ENCODE data around the gene FAM81B.
A peak's percentile ranks its signal among the peaks of the same experiment; 100 is the strongest.

Gene FAM81B

DNA sequence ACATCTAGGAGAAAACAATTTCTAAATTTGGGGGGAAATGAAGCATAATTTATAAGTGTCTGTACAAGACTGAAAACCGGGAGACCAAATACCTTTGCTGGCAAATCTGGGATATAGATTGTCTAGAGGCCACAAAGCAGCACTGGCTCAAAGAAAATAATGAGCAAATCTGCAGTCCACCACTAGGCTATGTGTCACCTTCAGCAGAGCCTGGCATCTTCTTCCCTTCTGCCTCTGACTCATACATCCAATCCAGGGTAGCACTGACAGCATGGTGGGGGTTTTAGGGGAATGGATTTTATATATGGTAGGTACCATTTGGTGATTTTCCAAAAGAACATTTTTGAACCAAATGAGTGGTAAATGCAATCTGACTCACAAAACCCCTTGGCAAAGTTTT lies 12.8 kb downstream of the FAM81B start:
- DNase-seq = no peak

DNA sequence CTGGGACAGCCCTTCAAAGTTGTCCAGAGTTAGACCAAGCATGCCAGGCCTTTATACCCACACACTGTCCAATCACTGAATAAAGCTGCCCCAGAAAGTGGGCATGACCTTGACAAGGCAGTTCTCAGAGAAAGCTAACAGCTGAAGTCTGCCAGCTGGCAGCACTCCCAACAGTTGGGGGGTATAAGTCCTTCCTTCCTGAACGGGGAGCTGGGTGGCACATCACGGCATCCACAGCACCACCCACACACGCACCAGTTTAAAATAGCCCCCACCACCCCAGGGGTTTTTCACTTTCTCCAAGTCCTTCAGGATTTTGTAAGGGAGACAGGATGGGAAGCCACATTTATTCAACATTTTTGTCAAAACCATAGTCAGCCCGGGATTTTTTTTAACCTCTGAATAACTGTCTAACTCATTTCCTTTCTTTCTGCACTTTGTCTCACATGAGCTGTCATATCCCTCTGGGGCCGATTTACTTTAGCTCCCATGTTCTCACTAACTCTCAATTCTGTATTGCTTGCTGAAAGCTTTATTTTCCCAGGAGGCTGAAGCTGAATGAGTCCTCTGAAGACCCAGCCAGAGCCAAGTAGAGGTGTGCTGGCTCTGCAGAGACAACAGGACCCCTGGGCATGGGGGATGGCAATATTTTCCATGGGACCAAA lies 15.4 kb downstream of the FAM81B start:
- no peak for DNase-seq

DNA sequence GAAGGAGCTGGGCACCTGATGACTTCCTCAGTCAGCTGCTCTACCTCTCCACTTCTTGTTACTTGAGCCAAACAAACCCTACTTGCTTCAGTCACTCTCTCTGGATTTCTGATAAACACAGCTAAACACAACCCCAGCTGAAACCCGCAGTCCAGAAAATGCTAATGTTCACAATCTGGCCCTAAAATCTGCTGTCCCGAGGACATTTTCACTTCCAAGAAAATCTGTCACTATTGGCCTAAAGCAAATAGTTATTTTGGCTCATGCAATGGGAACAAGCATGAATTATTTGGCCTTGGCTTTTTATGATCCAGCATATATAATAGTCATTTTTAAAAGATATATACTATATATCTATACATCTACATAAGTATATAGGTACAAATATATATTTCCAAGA lies 19.1 kb downstream of the FAM81B start:
- no peak for DNase-seq

- DNase-seq = no peak
Measured at GRCh38 chr5:95411474-95411873, 20.3 kb downstream of the FAM81B start.

DNA sequence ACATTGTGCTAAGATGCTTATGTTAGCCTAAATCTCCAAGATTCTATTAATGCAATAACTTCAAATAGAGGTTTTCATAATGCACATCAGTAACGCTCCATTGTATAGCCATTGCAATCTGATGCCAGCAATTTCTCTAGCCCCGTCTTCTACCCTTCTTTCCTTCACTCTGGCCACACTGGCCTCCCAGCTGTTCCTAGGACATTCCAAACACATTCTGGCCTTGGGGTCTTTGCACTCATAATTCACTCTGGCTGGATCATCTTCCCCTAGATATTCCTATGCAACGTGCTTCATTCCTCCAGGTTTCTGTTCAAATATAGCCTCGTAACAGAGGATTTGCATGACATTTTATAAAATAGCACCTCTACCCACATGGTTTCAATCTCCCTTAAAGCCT lies 23.3 kb downstream of the FAM81B start:
- no peak for DNase-seq

- DNase-seq = no peak
Measured at GRCh38 chr5:95417971-95418370, 26.8 kb downstream of the FAM81B start.

DNA sequence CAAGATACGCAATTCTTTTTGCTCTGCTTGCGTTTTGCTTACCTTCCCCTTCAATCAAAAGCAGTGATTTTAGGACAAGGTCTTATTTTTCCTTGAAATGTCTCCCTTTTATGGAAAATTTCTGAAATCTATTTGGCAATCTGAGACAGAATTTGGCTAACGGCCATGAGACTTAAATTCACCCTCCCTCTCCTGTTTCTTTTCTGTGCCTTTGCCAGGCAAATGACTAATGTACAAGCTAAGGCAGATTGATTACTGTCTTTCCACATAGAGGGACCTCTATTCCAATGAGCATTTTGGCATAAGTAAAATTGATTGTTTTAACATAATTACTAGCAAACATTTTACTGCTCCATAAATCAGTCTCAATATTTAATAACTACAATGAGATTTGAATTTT lies 31.7 kb downstream of the FAM81B start:
- DNase-seq = no peak

GRCh38 chr5:95424016-95424415 lies 32.9 kb downstream of the FAM81B start:
- no peak for DNase-seq

- no peak for DNase-seq
Measured at GRCh38 chr5:95424526-95424925, 33.4 kb downstream of the FAM81B start.

GRCh38 chr5:95426227-95426626 lies 35.1 kb downstream of the FAM81B start:
- DNase-seq = peak in 1 of 5 experiments; percentile 22

GRCh38 chr5:95432779-95433178 lies 41.6 kb downstream of the FAM81B start:
- no peak for DNase-seq

GRCh38 chr5:95439801-95440493 lies 48.8 kb downstream of the FAM81B start:
- no peak for DNase-seq

- DNase-seq = no peak
Measured at GRCh38 chr5:95440825-95441224, 49.7 kb downstream of the FAM81B start.

DNA sequence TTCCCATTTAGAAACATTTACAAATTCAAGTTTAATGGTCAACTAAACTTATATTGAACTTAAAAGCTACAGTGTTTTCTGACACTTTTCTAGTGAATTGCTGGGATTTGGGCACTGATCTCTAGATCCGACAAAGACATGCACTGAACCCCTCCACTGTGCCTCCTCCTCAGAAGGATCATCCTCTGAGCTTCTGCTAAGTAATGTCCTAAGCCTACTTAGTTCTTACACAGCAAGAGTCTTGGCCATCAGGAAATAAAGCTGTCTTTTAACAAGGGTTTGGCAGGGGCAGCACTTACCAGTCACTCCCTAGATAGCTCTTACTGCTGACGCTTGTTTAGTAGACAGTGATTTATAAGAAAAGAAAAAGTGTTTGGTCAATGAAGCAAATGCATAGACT lies 50.5 kb downstream of the FAM81B start:
- DNase-seq = no peak

DNA sequence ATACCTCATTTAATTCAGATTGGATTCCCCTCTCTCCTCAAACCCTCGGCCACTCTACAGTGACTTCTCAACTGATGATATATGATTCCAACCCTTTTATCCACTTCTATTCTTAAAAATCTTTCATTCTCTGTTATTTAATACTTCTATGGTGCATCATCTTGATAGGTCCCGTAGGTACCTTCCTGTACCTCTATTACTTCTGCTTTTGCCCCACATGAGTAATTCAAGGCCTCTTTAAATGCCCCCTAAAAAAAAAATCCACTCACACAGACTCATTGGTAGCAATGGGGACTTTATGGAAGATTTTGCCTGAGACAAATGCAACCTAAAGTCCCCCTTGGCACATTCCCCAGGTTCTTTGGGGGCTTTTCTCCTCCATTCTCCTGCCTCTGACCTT lies 54.3 kb downstream of the FAM81B start:
- DNase-seq = no peak

- DNase-seq = no peak
Measured at GRCh38 chr5:95445995-95446394, 54.8 kb downstream of the FAM81B start.

GRCh38 chr5:95446560-95447221 lies 55.5 kb downstream of the FAM81B start:
- no peak for DNase-seq

GRCh38 chr5:95447961-95448360 lies 56.8 kb downstream of the FAM81B start:
- DNase-seq = no peak

GRCh38 chr5:95448789-95449188 lies 57.6 kb downstream of the FAM81B start:
- no peak for DNase-seq

- peak in 1 of 5 experiments; percentile 11 for DNase-seq
Measured at GRCh38 chr5:95449460-95449859, 58.3 kb downstream of the FAM81B start.

DNA sequence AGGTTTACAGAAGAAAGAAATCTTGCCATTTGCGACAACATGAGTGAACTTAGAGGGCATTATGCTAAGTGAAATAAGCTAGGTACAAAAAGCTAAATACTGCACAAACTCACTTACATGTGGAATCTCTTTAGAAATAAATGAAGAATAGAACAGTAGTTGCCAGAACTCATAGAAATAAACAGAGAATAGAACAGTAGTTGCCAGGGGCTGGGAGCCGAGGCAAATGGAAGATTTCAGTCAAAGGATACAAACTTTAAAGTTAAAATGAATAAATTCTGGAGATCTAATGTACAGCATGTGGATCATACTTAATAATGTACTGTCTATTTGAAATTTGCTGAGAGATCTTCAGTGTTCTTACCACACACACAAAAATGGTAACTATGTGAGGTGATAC lies 63.4 kb downstream of the FAM81B start:
- DNase-seq = no peak

DNA sequence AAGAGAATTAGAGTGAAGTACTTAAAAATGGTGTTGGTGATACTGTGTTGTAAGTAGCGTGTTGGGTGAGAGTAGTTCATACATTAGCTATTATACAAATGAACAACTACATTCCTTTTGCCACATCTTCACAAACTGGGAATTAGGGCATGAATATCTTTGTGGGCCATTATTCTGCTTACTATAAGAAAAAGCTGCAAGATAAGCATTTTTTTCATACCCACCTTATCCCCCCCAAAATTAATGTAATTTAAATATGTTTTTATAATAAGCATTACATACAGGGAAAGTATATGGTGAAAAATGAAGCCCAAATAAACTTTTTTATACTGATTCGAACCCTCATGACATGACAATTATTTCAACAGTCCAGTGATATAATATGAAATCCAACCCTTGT lies 69.5 kb downstream of the FAM81B start:
- no peak for DNase-seq

DNA sequence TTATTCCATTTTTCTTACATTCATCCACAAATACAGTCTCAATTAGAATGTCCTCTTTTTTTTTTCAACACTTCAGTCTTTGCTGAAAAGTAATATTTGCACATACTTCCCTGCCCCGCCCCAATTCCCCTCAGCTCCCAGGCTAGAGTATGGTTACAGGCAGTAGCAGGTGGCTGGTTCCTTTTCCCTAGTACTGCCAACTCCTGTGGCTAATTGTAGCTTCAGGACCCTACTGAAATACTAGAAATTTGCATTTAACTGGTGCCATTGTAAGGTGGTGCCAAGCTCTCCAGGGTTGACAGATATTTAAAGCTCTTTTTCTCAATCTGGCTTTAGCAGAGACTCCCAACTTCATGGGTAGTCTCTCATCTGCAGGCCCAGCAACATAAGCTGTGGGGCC lies 80.3 kb downstream of the FAM81B start:
- DNase-seq = no peak

DNA sequence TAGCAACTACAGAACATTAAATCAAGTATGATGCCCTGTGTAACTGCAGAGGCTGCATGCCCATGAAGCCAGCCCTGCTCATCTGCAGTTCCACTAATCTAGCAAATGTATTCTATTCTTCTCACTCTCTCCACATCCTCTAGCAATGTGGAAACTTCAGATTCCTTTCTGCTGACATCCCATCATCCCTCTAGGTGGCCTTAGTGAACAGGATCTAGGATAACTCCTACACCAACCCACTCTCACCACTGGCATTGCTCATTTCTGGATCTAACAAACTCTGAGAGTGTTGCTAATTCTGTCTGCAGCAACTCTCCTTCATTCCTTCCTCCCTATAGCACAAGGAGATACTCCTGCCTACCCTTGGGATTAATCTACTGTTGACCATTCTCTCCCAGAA lies 80.8 kb downstream of the FAM81B start:
- DNase-seq = no peak

All from T-helper 2 cell (primary cell).